Measurements from ENCODE around the gene NRTN.

DNA sequence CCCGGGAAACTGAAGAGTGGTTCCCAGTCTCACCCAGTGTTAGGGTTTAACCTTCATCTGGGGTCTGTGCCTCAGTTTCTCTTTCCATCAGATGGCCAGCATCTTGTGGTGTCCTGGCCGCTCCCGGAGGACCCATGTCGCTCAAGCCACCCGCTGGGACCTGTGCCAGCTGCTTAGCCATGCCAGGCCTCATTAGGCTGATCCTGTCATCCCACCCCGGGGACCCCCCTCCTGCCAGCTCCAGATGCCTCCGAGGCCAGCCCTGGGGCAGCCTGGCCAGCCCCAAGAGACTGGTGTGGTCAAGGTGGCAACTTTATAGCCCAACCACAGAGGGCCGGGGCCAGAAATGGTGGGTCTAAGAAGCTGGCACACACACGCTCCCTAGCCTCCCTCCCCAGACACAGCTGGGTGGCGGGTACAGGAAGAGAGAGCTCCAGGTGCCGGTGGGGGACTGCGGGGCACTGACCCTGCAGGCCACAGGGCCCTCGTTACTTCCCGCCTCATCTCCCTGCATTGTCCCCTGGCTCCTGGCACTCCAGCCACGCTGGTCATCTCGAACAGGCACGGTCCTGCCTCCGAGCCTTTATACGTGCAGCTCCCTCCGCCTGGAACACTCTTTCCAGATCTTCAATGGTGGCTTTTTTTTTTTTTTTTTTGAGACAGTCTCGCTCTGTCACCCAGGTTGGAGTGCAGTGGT is 3.4 kb downstream of the NRTN start:
- TF ChIP-seq POLR2A (IDR thresholded peaks at IDR 0.05), result no peak
- TF ChIP-seq, protein P1, sequence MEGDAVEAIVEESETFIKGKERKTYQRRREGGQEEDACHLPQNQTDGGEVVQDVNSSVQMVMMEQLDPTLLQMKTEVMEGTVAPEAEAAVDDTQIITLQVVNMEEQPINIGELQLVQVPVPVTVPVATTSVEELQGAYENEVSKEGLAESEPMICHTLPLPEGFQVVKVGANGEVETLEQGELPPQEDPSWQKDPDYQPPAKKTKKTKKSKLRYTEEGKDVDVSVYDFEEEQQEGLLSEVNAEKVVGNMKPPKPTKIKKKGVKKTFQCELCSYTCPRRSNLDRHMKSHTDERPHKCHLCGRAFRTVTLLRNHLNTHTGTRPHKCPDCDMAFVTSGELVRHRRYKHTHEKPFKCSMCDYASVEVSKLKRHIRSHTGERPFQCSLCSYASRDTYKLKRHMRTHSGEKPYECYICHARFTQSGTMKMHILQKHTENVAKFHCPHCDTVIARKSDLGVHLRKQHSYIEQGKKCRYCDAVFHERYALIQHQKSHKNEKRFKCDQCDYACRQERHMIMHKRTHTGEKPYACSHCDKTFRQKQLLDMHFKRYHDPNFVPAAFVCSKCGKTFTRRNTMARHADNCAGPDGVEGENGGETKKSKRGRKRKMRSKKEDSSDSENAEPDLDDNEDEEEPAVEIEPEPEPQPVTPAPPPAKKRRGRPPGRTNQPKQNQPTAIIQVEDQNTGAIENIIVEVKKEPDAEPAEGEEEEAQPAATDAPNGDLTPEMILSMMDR (IDR thresholded peaks at IDR 0.05), result no peak

Measured in body of pancreas (tissue), 4 donors.